ENCODE results near the gene PDIA6.

GRCh38 chr2:10830203-10830602 lies 17.6 kb upstream of the PDIA6 start:
- no peak for TF ChIP-seq CTCF (IDR thresholded peaks at IDR 0.05)
- no peak for TF ChIP-seq POLR2A (IDR thresholded peaks at IDR 0.05)
- TF ChIP-seq POLR2AphosphoS5 (IDR thresholded peaks at IDR 0.05): no peak
- TF ChIP-seq EP300 (IDR thresholded peaks at IDR 0.05): no peak
